ENCODE results near the gene DSCAML1.

GRCh38 chr11:117532568-117532967 lies 264.4 kb downstream of the DSCAML1 start:
- TF ChIP-seq, protein P1, sequence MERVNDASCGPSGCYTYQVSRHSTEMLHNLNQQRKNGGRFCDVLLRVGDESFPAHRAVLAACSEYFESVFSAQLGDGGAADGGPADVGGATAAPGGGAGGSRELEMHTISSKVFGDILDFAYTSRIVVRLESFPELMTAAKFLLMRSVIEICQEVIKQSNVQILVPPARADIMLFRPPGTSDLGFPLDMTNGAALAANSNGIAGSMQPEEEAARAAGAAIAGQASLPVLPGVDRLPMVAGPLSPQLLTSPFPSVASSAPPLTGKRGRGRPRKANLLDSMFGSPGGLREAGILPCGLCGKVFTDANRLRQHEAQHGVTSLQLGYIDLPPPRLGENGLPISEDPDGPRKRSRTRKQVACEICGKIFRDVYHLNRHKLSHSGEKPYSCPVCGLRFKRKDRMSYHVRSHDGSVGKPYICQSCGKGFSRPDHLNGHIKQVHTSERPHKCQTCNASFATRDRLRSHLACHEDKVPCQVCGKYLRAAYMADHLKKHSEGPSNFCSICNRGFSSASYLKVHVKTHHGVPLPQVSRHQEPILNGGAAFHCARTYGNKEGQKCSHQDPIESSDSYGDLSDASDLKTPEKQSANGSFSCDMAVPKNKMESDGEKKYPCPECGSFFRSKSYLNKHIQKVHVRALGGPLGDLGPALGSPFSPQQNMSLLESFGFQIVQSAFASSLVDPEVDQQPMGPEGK (CRISPR knock-in tag; IDR thresholded peaks at IDR 0.05; ENCODE audit: borderline replicate concordance): no peak
- no peak for TF ChIP-seq OSR1 (CRISPR knock-in tag; IDR thresholded peaks at IDR 0.05)
- no peak for TF ChIP-seq SNAI2 (CRISPR knock-in tag; IDR thresholded peaks at IDR 0.05)
- no peak for TF ChIP-seq ZNF565 (CRISPR knock-in tag; conservative IDR thresholded peaks at IDR 0.05; ENCODE audit: low read depth)
- no peak for TF ChIP-seq TCF4 (CRISPR knock-in tag; IDR thresholded peaks at IDR 0.05; ENCODE audit: borderline replicate concordance)
- TF ChIP-seq PPARA (CRISPR knock-in tag; IDR thresholded peaks at IDR 0.05; ENCODE audit: borderline replicate concordance): no peak
- no peak for TF ChIP-seq ZNF8 (CRISPR knock-in tag; IDR thresholded peaks at IDR 0.05)
- no peak for TF ChIP-seq ARNTL (CRISPR knock-in tag; IDR thresholded peaks at IDR 0.05; ENCODE audit: borderline replicate concordance, low read depth)

Measured in SK-N-SH treated with all-trans-retinoic acid at 6 μM for 48 hours (cell line).